ENCODE results near the gene TDRD7. TPM values are rescaled to one million over a fixed set of nuclear protein-coding genes. Genes with fewer than 3 reads are reported as not detected.
A peak's percentile ranks its signal among the peaks of the same experiment; 100 is the strongest.

The TDRD7 gene, protein sequence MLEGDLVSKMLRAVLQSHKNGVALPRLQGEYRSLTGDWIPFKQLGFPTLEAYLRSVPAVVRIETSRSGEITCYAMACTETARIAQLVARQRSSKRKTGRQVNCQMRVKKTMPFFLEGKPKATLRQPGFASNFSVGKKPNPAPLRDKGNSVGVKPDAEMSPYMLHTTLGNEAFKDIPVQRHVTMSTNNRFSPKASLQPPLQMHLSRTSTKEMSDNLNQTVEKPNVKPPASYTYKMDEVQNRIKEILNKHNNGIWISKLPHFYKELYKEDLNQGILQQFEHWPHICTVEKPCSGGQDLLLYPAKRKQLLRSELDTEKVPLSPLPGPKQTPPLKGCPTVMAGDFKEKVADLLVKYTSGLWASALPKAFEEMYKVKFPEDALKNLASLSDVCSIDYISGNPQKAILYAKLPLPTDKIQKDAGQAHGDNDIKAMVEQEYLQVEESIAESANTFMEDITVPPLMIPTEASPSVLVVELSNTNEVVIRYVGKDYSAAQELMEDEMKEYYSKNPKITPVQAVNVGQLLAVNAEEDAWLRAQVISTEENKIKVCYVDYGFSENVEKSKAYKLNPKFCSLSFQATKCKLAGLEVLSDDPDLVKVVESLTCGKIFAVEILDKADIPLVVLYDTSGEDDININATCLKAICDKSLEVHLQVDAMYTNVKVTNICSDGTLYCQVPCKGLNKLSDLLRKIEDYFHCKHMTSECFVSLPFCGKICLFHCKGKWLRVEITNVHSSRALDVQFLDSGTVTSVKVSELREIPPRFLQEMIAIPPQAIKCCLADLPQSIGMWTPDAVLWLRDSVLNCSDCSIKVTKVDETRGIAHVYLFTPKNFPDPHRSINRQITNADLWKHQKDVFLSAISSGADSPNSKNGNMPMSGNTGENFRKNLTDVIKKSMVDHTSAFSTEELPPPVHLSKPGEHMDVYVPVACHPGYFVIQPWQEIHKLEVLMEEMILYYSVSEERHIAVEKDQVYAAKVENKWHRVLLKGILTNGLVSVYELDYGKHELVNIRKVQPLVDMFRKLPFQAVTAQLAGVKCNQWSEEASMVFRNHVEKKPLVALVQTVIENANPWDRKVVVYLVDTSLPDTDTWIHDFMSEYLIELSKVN
- 7.9 TPM for total RNA-seq
- long read RNA-seq, transcript TDRD7-201 (17 exons, 3,834 nt) = major isoform, 13 of 29 reads
- long read RNA-seq, partial matches to known transcripts = 3 of 29 reads
- long read RNA-seq, other reads (novel, unspliced or antisense) = 13 of 29 reads

DNA sequence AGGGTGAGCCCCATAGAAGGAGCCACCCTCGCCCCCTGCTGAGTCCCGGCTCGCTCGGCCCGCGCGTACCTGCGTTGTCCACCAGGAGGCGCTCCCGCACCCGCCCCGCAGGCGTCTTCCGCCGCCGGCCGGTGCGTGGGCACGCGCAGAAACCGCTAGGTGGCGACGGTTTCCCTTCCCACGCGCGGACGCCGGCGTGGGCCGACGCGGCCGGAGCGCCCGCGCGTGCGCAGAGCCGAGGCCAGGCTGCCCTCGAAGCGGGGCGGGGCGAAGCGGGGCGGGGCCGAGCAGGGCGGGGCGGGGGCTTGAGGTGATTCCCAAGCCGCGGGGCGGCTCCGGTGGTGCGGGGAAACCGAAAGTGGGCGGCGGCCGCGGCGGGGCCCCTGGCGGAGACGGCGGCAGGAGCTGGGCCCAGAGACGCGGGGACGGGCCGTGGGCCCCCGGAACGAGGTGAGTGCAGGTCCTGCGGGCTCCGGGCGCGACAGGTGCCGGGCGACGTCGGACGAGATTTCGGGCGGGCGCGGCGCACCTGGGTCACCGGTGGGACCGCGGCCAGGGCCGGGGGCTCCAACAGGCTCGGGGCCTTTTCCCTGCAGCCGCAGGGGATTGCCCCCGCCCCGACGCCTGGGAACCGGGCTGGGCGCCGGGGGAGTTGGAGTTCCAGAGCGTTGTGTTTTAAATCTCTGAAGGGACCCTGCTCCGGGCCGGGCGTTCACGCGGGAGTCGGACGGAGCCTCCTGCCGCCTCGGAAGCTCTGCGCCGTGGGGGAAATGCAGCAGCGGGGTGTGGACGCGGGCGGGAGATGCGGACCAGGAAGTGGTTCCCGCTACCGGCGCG is at the start of gene TDRD7:
TDRD7 (plus strand) TSS at position 308 of the 837 bp plus-strand sequence. CDS start 16,370 bp downstream, outside the sequence.
- intact Hi-C loops (cut with micrococcal nuclease) = no loop called here

DNA sequence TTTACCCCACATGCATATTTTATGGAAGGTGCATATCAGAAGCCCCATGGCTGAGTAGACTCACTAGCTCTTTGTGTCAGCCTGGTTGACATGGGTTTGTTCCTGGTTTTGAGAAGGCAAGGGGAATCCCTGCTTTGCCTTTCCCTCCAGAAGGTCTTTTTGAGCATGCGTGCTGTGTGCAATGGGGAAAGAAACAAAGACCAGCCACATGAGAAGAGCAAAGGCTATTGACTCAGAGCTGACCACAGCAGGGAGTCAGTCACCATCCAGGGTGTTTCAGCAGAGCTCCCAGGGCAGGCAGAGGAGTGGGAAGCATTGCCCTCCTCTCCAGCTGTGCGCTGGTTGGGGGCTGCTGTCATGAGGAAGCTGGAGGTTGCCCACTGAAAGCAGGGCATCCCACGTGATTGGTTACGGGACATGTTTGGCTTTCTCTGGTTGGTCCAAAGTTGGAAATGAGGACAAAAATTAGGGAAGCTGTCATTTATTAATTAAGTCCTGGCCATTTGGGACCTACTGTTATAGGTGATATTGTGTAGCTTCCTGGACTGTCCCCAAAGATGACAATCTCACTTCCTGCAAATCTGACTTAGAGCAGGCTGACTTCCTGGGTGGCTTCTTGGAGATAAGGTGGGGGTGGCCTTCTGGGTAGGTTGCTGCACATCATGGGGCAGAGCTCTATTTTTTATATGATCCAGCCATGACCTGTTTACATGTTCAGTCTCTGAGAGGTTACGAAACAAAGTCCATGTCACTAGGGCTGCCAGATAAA is 48.9 kb upstream of the TDRD7 start:
- H3K4me1 ChIP-seq = no peaks in the 10 kb centered on the region
- peaks cover 40% of the 10 kb centered on the region for H3K36me3 ChIP-seq
- TF ChIP-seq, protein P1, sequence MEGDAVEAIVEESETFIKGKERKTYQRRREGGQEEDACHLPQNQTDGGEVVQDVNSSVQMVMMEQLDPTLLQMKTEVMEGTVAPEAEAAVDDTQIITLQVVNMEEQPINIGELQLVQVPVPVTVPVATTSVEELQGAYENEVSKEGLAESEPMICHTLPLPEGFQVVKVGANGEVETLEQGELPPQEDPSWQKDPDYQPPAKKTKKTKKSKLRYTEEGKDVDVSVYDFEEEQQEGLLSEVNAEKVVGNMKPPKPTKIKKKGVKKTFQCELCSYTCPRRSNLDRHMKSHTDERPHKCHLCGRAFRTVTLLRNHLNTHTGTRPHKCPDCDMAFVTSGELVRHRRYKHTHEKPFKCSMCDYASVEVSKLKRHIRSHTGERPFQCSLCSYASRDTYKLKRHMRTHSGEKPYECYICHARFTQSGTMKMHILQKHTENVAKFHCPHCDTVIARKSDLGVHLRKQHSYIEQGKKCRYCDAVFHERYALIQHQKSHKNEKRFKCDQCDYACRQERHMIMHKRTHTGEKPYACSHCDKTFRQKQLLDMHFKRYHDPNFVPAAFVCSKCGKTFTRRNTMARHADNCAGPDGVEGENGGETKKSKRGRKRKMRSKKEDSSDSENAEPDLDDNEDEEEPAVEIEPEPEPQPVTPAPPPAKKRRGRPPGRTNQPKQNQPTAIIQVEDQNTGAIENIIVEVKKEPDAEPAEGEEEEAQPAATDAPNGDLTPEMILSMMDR (IDR thresholded peaks at IDR 0.05; ENCODE audit: borderline replicate concordance) = no peak
- no peaks in the 10 kb centered on the region for H3K9me3 ChIP-seq (replicated peaks)
- DNase-seq = no peak
- intact Hi-C loops (cut with micrococcal nuclease) = no loop called here
- H3K27ac ChIP-seq (replicated peaks) = no peak overlapping the region
- H3K4me3 ChIP-seq = no peak overlapping the region
- H3K27me3 ChIP-seq (ENCODE audit: low read depth) = no peaks in the 10 kb centered on the region

More for the DNA sequence above, at the start of gene TDRD7:
- peaks cover 7% of the 10 kb centered on the region for H3K27me3 ChIP-seq (ENCODE audit: low read depth)
- H3K9me3 ChIP-seq (replicated peaks) = no peaks in the 10 kb centered on the region
- no peaks in the 10 kb centered on the region for H3K36me3 ChIP-seq
- peak within 1 kb of the TSS; percentile 96 for H3K4me3 ChIP-seq
- DNase-seq = peak; percentile 87
- TF ChIP-seq, protein P1 (IDR thresholded peaks at IDR 0.05; ENCODE audit: borderline replicate concordance) = peak; percentile 99
- H3K27ac ChIP-seq (replicated peaks) = peak within 1 kb of the TSS; percentile 92
- H3K4me1 ChIP-seq = peaks cover 25% of the 10 kb centered on the region

DNA sequence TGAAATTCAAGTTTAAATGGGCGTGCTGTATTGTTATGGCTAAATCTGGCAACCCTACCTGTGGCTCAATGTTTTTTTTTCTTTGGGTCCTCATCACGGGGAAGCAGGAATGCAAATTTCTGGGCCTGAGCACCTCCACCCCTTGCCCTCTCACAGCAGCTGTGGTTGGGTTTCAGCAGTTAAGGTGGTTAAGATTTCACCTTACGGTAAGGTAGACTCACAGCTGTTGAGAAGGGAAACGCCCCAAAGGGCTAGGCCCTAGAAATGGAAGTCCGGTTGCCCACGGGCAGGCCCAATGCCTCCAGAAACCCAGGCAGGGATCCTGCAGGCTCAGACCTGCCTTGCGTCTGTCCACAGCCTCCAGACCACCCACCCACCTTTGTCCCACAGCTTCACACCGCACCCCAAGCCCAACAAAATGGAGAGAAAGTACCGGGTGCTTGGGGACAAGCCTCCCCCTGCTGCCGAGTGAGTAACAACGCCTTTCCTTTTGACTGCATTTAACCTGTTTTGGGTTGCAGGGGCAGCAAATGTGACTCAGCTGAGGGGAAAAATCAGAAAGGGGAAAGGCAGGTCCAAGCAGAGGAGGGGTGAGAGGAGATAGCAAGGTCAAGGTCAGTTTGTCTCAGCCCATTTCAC is 48.1 kb upstream of the TDRD7 start:
- Histone ChIP-seq H3K4me1 (no peaks in the 10 kb centered on the region), H3K4me3 (no peak overlapping the region), H3K27ac (replicated peaks) (no peak overlapping the region), H3K36me3 (peaks cover 47% of the 10 kb centered on the region), H3K9me3 (replicated peaks) (peaks cover 8% of the 10 kb centered on the region), H3K27me3 (ENCODE audit: low read depth) (no peaks in the 10 kb centered on the region)
- intact Hi-C loops (cut with micrococcal nuclease) = no loop called here
- no peak for DNase-seq
- TF ChIP-seq, protein P1 (IDR thresholded peaks at IDR 0.05; ENCODE audit: borderline replicate concordance) = no peak

DNA sequence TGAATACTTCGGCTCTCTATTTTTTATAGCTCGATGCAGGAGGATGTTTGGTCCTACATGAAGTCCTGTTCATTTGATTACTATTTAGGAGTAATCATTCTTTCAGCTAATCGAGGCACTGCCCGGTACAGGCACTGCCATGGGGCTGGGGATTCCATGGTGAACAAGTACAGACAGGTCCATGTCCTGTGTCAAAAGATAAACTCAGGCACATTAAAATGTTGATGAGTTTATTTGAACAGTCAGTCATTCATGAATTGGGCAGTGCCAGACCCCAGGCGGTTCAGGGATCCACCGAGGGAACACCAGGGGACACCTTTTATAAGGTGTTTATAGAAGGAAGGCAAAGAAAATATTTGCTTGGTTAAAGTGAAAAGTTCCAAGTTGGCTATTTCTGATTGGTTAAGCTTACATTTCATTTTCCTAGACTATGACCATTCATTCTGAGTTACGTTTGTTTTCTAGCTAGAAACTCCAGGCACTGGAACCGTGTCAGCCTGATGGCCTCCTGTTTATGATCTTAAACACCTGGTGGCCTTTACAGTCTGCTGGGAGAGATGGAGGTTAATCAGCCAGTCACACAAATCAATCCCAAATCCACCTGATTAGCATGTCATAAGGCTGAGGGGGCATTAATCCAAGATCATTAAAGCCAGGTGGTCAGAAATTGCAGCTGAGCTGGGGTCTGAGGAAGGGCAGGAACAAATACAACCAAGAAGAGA is 47.0 kb upstream of the TDRD7 start:
- no peak overlapping the region for H3K27ac ChIP-seq (replicated peaks)
- no peaks in the 10 kb centered on the region for H3K4me1 ChIP-seq
- peaks cover 55% of the 10 kb centered on the region for H3K36me3 ChIP-seq
- no peaks in the 10 kb centered on the region for H3K27me3 ChIP-seq (ENCODE audit: low read depth)
- H3K4me3 ChIP-seq = no peak overlapping the region
- intact Hi-C loops (cut with micrococcal nuclease) = no loop called here
- no peak for DNase-seq
- TF ChIP-seq, protein P1 (IDR thresholded peaks at IDR 0.05; ENCODE audit: borderline replicate concordance) = no peak
- peaks cover 16% of the 10 kb centered on the region for H3K9me3 ChIP-seq (replicated peaks)
